HEK293T (cell line): ENCODE results near the gene CARM1.

ENCODE experiments used
- ARNT ChIP-seq: fragments of 450-650 bp; IDR thresholded peaks from 2 replicates; pipeline ENCODE4 v1.6.1; 2017; ENCODE audit warnings: mild to moderate bottlenecking
- BHLHE40 ChIP-seq: fragments of 450-650 bp; IDR thresholded peaks from 2 replicates; pipeline ENCODE4 v1.6.1; 2016; ENCODE audit warnings: mild to moderate bottlenecking, moderate library complexity, borderline replicate concordance
- CTBP1 ChIP-seq: fragments of 450-650 bp; IDR thresholded peaks from 2 replicates; pipeline ENCODE4 v1.6.1; 2016; ENCODE audit warnings: borderline replicate concordance
- ELF4 ChIP-seq: fragments of 450-650 bp; IDR thresholded peaks from 2 replicates; pipeline ENCODE4 v1.6.1; 2017; ENCODE audit warnings: antibody characterized with exemption
- FOXK2 ChIP-seq: fragments of 450-650 bp; IDR thresholded peaks from 2 replicates; pipeline ENCODE4 v1.6.1; 2016; ENCODE audit warnings: mild to moderate bottlenecking
- FOXM1 ChIP-seq: fragments of 450-650 bp; IDR thresholded peaks from 2 replicates; pipeline ENCODE4 v1.6.1; 2017; ENCODE audit warnings: mild to moderate bottlenecking, borderline replicate concordance
- HDGF ChIP-seq: fragments of 450-650 bp; IDR thresholded peaks from 2 replicates; pipeline ENCODE4 v1.6.1; 2017; ENCODE audit warnings: antibody characterized with exemption, borderline replicate concordance
- LEF1 ChIP-seq: fragments of 450-650 bp; IDR thresholded peaks from 2 replicates; pipeline ENCODE4 v1.6.1; 2017; ENCODE audit warnings: mild to moderate bottlenecking, borderline replicate concordance
- NFRKB ChIP-seq: fragments of 450-650 bp; IDR thresholded peaks from 2 replicates; pipeline ENCODE4 v1.6.1; 2016; ENCODE audit warnings: mild to moderate bottlenecking, moderate library complexity
- PKNOX1 ChIP-seq: fragments of 450-650 bp; IDR thresholded peaks from 2 replicates; pipeline ENCODE4 v1.6.1; 2016
- SP1 ChIP-seq: fragments of 450-650 bp; IDR thresholded peaks from 2 replicates; pipeline ENCODE4 v1.6.1; 2017
- SUZ12 ChIP-seq: fragments of 450-650 bp; IDR thresholded peaks from 2 replicates; pipeline ENCODE4 v1.6.1; 2016; ENCODE audit warnings: mild to moderate bottlenecking
- TARDBP ChIP-seq: fragments of 450-650 bp; IDR thresholded peaks from 2 replicates; pipeline ENCODE4 v1.6.1; 2016
- ZNF384 ChIP-seq: fragments of 450-650 bp; IDR thresholded peaks from 2 replicates; pipeline ENCODE4 v1.6.1; 2016

GRCh38 chr19:10878253-10878652 is 6.9 kb downstream of the CARM1 start:
- TF ChIP-seq NFRKB (no peak), SP1 (no peak), BHLHE40 (no peak), CTBP1 (no peak), HDGF (no peak), TARDBP (no peak), FOXM1 (no peak), FOXK2 (no peak), PKNOX1 (no peak), ARNT (no peak), SUZ12 (no peak), ELF4 (no peak), LEF1 (no peak), ZNF384 (no peak)
